ENCODE measurements around the gene PTPRD.

PTPRD gene

DNA sequence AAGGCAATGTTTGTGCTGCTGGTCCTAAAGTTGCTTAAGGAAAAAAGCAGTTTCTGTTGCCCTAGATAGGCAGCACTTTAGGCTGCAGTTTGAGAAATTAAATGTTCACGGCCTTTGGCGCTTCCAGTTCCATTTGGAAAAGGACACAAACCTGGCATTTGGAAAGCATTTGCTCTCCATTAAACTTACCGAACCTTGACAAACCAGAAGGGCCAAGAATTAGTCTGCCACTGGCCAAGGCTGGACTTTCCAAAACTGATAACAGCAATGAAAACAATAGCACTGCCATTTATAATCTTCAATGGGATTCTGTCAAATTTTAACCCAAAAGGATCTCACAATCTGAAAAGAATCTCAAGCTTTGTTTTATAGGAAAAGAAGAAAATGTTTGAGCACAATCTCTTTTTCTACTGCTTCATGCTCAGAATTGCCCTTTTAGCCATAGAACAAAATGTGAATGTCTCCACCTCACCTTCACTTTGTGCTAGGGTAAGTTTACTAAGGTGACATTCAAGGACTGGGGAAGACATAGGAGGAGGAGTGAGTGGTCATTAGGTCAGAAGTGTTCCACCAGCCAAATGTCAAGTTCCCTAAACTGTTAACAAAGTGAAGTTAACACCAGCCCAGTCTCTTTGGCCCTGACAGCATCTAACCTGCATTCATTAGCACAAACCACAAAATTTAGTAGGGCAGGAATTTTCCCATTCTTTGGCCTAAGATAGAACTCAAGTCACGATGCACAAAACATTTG, 2229.8 kb downstream of the PTPRD start:
- in situ Hi-C loops (cut with MboI; ENCODE audit: low sequenced_read_pairs): no loop called here

DNA sequence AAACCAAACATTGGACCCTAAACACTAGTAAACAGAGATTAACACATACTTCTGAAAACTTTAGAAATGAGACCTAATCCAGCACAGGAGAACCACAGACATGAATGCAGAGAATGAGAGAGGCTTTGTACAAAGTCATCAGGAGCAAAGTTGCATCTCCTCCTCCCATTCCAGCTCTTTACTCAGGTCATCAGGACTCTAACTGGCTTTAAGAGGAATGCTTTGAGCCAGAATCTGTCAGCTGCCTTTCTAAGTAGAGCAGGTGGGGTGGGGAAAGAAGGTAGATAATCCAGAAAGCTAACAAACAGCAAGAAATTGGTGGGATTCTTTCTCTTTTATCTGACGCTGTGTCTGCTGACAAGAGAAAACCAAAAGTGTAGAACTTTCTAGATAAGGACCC, 2230.5 kb downstream of the PTPRD start:
- in situ Hi-C loops (cut with MboI; ENCODE audit: low sequenced_read_pairs): no loop called here

DNA sequence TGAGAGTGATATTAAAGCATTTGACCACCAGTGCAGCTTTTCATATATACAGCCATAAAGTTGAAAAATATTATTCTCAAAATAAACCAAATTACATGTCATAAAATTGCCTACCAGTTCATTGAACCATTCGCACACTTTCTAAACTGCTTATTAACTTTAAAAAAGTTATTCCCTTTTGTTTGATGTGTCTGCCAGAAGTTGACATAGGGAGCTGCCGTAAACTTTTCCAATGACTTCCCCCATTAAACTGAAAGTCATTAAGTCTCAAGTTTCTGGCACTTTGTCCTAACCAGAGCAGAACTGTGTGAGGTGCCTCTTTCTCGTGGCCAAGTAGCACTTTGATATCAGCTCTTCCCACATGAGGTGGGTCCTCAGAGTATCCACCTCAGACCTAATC, 2231.2 kb downstream of the PTPRD start:
- in situ Hi-C loops (cut with MboI; ENCODE audit: low sequenced_read_pairs): no loop called here

GRCh38 chr9:8374471-8374870, 2238.3 kb downstream of the PTPRD start:
- in situ Hi-C loops (cut with MboI; ENCODE audit: low sequenced_read_pairs): no loop called here

DNA sequence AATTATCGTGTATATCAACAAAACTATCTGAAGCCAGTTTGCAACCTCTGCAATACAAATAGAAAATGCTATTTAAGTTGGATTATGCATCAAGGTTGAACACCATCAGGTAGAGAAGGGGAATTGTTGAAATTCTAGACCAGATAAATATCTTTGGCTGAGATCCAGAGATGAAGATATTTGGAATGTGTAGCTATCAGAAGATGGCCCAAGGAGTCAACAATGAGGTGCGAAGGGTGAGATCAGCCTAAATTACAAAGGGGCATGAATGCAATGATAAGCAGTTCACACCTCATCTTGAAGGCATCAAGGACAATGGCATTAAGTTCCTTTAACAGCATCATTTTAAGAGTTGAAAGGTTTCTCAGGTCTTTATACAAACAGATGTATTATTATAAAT, 2241.1 kb downstream of the PTPRD start:
- in situ Hi-C loops (cut with MboI; ENCODE audit: low sequenced_read_pairs): no loop called here

- in situ Hi-C loops (cut with MboI; ENCODE audit: low sequenced_read_pairs): no loop called here
Measured at GRCh38 chr9:8366161-8366926, 2246.5 kb downstream of the PTPRD start.

- in situ Hi-C loops (cut with MboI; ENCODE audit: low sequenced_read_pairs): no loop called here
Measured at GRCh38 chr9:8365466-8366160, 2247.2 kb downstream of the PTPRD start.

DNA sequence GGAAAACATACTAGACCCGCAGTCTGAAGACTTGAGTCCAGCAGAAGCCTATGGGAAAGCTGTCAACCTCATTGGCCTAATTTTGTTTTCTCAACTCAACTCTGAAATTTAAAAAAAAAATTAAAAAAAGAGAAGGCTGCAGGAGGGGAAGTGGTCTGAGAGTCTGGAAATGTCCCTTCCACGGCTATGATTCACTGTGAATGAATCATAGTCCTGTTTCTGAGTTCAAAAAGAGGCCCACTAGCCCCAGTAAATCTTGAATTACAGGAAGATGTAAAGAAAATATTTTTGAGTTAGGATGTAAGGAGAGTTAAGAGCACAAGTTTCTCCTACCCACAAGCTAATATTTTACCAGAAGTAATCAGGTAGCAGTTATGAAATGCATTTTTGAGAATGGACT, 2247.8 kb downstream of the PTPRD start:
- in situ Hi-C loops (cut with MboI; ENCODE audit: low sequenced_read_pairs): no loop called here

GRCh38 chr9:8364026-8364752, 2248.6 kb downstream of the PTPRD start:
- in situ Hi-C loops (cut with MboI; ENCODE audit: low sequenced_read_pairs): no loop called here

- in situ Hi-C loops (cut with MboI; ENCODE audit: low sequenced_read_pairs): no loop called here
Measured at GRCh38 chr9:8362250-8362649, 2250.6 kb downstream of the PTPRD start.

GRCh38 chr9:8361364-8361763, 2251.4 kb downstream of the PTPRD start:
- in situ Hi-C loops (cut with MboI; ENCODE audit: low sequenced_read_pairs): no loop called here

- in situ Hi-C loops (cut with MboI; ENCODE audit: low sequenced_read_pairs): no loop called here
Measured at GRCh38 chr9:8356406-8356805, 2256.4 kb downstream of the PTPRD start.

- in situ Hi-C loops (cut with MboI; ENCODE audit: low sequenced_read_pairs): no loop called here
Measured at GRCh38 chr9:8351436-8351835, 2261.4 kb downstream of the PTPRD start.

GRCh38 chr9:8349901-8350300, 2262.9 kb downstream of the PTPRD start:
- in situ Hi-C loops (cut with MboI; ENCODE audit: low sequenced_read_pairs): no loop called here

DNA sequence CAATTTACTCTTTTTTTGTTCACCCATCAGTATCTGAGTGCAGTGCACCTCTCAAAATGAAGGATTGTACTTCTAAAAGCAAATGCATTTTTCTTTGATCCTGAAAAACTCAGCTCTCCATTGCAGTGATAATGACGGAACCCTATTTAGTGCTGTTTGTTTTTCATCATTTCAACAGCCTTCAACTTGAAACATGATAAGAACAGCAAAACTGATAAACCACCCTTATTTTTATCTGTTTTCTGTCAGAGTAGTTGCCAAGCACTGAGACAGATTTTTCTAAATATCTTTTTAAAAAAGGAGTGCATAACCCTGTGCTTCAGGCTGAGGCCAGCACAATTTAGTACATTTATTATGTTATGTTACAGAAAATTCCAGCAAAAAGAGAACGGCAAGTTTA, 2263.4 kb downstream of the PTPRD start:
- in situ Hi-C loops (cut with MboI; ENCODE audit: low sequenced_read_pairs): no loop called here

DNA sequence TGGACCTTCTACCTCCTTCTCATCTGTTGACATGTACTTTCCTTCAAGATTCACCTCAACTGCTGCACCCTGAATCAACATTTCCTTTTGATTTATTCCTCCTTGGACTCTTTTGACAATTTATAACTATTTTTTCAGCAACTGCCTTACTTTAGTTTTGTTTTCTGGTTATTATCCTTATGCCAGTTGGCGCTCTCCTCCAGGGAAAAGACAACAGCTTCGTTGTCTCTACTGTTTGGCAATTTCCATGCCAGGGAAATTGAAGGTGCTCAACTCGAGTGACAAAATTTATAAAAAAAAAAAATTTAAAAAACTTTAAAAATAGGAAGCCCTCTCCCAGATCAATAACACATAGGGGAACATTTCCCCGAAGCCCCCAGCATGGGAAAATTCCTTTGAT, 2264.0 kb downstream of the PTPRD start:
- in situ Hi-C loops (cut with MboI; ENCODE audit: low sequenced_read_pairs): no loop called here

DNA sequence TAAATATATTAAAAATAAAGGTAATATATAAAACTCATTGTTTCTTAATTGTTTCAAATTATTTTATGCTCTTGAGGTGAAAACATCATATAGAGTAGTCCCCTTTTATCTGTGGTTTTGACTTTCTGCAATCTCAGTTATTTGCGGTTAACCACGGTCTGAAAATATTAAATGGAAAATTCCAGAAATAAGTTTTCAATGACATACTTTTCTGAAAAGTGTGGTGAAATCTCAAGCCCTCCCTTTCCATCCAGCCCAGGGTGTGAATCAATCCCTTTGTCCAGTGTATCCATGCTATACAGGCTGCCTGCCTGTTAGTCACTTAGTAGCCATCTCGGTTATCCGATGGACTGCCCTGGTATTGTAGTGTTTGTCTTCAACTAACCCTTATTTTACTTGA, 2266.5 kb downstream of the PTPRD start:
- in situ Hi-C loops (cut with MboI; ENCODE audit: low sequenced_read_pairs): no loop called here

- in situ Hi-C loops (cut with MboI; ENCODE audit: low sequenced_read_pairs): no loop called here
Measured at GRCh38 chr9:8338767-8339510, 2273.9 kb downstream of the PTPRD start.

DNA sequence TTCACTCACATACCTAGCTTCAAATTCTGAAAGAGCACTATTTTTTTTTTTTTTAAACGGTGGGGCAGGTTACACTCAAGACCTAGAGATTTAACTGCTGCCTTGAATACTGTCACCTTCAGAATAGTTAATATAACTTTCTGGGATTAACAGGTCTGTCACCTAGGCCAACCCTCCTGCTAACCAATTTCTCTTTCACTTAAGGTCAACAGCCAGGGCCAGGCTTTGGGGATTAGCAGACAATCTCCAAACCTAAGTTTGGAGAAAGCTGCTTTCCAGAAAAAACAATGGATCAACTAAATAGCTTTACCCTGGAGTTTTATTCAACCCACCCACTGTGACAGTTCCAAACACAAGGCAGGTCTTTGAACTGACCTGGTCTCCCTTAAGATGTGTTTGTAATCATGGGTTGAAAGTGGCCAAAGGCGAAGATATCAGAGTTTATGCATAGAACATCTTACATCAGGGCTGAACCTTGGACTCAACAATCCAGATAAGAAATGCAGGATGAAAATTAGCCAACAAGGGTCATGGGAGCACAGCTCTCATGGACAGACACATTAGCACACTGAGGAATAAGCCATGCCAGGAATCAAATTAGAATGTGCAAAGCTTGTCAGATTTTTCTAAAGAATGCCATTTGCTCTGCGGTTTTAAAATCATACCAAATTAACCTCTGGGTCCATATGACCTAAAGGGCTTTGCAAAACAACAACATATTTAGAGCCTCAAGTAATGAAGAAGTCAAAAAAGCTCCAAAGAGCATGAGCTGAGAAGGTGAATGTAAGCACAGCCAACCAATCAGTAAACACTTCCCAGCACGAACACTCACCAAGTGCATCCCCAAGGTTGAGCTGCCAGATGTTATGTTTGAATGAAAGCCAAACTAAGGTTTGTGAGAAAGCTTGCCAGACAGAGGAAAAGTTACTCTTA, 2274.7 kb downstream of the PTPRD start:
- in situ Hi-C loops (cut with MboI; ENCODE audit: low sequenced_read_pairs): no loop called here

All from HL-60/S4 treated with phorbol 12-myristate 13-acetate at 8.2 ng/mL for 4 days and 3 days (cell line).